T1000 (cell line): ENCODE data around the gene PKP2.
"Not testable (repeated sequence)": the region's sequence is repeated elsewhere in the genome, so short reads cannot be mapped to it uniquely, and the experiment has no call there.

Experiments
- DNase-seq: peaks from one replicate; lab custom pipeline; 2025; ENCODE audit warnings: mixed read lengths; lab: John Stamatoyannopoulos, UW

The PKP2 gene

GRCh38 chr12:32861658-32862057 lies 34.9 kb downstream of the PKP2 start:
- DNase-seq: not testable (repeated sequence)

- DNase-seq: no peak
These were observed 36.4 kb downstream of the PKP2 start for GRCh38 chr12:32860192-32860591.

GRCh38 chr12:32859389-32859788 lies 37.2 kb downstream of the PKP2 start:
- no peak for DNase-seq

- DNase-seq: no peak
These were observed 41.9 kb downstream of the PKP2 start for GRCh38 chr12:32854716-32855115.

- no peak for DNase-seq
These were observed 42.5 kb downstream of the PKP2 start for GRCh38 chr12:32854097-32854496.

GRCh38 chr12:32847287-32847686 lies 49.3 kb downstream of the PKP2 start:
- no peak for DNase-seq

- no peak for DNase-seq
These were observed 50.5 kb downstream of the PKP2 start for GRCh38 chr12:32846053-32846452.

- DNase-seq: no peak
These were observed 53.0 kb downstream of the PKP2 start for GRCh38 chr12:32843528-32844095.

- no peak for DNase-seq
These were observed 55.5 kb downstream of the PKP2 start for GRCh38 chr12:32841061-32841460.

- no peak for DNase-seq
These were observed 56.7 kb downstream of the PKP2 start for GRCh38 chr12:32839828-32840227.

GRCh38 chr12:32837974-32838373 lies 58.6 kb downstream of the PKP2 start:
- DNase-seq: no peak

GRCh38 chr12:32836710-32837109 lies 59.9 kb downstream of the PKP2 start:
- no peak for DNase-seq

- DNase-seq: no peak
These were observed 62.5 kb downstream of the PKP2 start for GRCh38 chr12:32834122-32834521.

- DNase-seq: no peak
These were observed 68.0 kb downstream of the PKP2 start for GRCh38 chr12:32828552-32828951.

- DNase-seq: no peak
These were observed 68.5 kb downstream of the PKP2 start for GRCh38 chr12:32828120-32828519.

- no peak for DNase-seq
These were observed 69.7 kb downstream of the PKP2 start for GRCh38 chr12:32826807-32827412.

- DNase-seq: no peak
These were observed 72.0 kb downstream of the PKP2 start for GRCh38 chr12:32824596-32824995.

GRCh38 chr12:32822344-32822743 lies 74.2 kb downstream of the PKP2 start:
- no peak for DNase-seq

GRCh38 chr12:32821710-32822109 lies 74.9 kb downstream of the PKP2 start:
- no peak for DNase-seq

GRCh38 chr12:32821293-32821692 lies 75.3 kb downstream of the PKP2 start:
- no peak for DNase-seq

GRCh38 chr12:32820376-32820931 lies 76.1 kb downstream of the PKP2 start:
- DNase-seq: no peak

GRCh38 chr12:32819424-32819823 lies 77.2 kb downstream of the PKP2 start:
- DNase-seq: no peak

- no peak for DNase-seq
These were observed 84.7 kb downstream of the PKP2 start for GRCh38 chr12:32811686-32812392.
